Mesenteric fat pad (tissue), 1 donor: ENCODE data around the gene TCFL5. TPM values are rescaled to one million over a fixed set of nuclear protein-coding genes. Genes with fewer than 3 reads are reported as not detected.

Experiments used
- DNase-seq: peaks from one replicate; pipeline ENCODE4 v3.0.0-alpha.2; 2020; ENCODE audit warnings: low spot score
- total RNA-seq: library from RNA; stranded (reverse); fragmentation: NEBNext Ultra II Directional; extraction: Animal tissue kit (Norgen Biotek cat#: 25700); gene quantifications from one replicate; pipeline ENCODE4 v1.2.1, GENCODE V29; 2021
- donor health status: DM: yes; HTN: yes; CAD: no.

The TCFL5 gene
- total RNA-seq, 1 donor from 2014 or later, result 10.1 TPM

- no peak for DNase-seq
Measured at GRCh38 chr20:62813588-62813987, 48.0 kb downstream of the TCFL5 start.

- no peak for DNase-seq
Measured at GRCh38 chr20:62812907-62813200, 48.8 kb downstream of the TCFL5 start.

DNA sequence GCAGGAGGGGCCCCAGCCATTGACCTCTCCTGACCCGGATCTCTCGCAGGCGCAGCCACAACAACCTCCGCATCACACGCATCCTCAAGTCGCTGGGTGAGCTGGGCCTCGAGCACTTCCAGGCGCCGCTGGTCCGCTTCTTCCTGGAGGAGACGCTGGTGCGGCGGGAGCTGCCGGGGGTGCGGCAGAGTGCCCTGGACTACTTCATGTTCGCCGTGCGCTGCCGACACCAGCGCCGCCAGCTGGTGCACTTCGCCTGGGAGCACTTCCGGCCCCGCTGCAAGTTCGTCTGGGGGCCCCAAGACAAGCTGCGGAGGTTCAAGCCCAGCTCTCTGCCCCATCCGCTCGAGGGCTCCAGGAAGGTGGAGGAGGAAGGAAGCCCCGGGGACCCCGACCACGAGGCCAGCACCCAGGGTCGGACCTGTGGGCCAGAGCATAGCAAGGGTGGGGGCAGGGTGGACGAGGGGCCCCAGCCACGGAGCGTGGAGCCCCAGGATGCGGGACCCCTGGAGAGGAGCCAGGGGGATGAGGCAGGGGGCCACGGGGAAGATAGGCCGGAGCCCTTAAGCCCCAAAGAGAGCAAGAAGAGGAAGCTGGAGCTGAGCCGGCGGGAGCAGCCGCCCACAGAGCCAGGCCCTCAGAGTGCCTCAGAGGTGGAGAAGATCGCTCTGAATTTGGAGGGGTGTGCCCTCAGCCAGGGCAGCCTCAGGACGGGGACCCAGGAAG is 49.3 kb downstream of the TCFL5 start:
- DNase-seq, result no peak

GRCh38 chr20:62811720-62812119 is 49.9 kb downstream of the TCFL5 start:
- DNase-seq, result no peak

DNA sequence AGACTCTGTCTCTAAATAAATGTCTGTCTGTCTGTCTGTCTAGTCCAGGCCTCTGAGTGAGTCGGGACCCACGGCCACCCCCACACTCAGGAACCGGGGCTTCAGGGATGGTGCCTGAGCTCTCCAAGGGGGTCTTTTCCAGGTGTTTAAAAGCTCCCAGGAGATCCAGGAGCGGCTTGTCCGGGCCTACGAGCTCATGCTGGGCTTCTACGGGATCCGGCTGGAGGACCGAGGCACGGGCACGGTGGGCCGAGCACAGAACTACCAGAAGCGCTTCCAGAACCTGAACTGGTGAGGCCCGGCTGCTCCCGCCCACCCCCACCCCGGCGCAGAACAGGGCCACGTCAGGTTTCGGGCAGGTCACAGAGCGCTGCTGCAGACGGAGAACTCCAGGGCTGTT is 50.3 kb downstream of the TCFL5 start:
- DNase-seq, result no peak

DNA sequence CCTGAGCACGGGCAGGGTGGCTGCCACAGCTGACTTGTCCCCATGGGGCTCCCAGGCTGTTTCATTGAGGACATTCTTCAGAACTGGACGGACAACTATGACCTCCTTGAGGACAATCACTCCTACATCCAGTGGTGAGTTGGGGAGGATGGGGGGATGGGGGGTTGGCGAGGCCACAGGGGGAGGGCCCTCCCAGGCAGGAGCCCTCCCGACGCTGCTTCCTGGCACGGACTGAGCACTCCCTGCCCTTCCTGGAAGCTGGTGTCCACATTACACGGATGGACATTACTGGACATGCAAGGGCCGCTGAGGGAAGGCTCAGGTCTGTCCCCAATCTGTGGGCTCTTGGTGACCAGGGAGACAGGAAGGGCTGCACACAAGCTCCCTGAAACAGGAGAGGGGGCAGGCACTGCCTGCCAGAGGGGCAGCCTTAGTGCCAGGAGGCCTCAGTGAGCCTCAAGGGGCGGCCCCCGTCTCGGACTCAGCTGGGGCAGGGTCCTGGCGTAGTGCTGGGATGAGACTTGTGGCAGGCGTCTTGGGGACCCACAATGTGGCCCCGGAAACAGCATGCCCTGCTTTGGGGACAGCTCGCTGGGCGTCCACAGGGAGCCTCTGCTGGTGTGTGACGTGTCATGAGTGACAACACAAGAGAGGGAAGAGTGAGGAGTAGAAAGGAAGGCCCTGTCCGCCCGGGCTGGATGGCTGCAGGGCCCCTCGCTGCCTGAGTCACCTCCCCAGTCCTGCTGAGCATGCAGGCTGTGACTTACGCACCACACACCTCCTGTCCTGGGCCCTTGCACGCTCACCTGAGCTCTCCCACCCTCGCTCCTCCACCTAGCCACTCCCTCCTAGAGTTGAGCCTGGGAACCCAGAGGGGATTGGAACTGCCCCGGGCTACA is 51.8 kb downstream of the TCFL5 start:
- DNase-seq, result no peak

- no peak for DNase-seq
Measured at GRCh38 chr20:62808211-62808865, 53.3 kb downstream of the TCFL5 start.

- no peak for DNase-seq
Measured at GRCh38 chr20:62807444-62808210, 54.0 kb downstream of the TCFL5 start.

DNA sequence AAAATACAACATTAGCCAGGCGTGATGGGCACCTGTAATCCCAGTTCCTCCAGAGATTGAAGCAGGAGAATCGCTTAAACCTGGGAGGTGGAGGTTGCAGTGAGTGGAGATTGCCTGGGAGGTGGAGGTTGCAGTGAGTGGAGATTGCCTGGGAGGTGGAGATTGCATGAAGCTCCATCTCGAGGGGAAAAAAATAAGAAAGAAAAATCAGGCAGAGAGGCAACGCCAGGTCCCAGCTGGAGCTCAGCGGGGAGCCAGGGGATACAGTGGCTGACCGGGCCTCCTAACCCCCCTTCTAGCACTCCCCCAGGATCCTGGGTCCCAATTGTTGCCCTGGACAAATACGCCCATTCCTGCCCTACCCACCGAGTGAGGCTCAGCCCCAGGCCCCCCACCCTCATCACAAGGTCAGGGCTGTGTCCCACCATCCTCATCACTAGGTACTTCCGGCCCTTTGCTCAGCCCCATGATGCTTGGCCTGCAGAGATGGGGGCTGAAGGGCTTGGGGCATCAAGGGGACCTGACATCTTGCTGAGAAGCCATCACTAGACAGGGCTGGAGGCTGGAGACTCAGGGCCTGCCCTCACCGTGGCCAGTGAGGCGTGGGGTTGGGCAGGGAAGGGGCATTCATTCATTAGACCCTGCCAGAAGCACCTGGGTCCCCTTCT is 55.1 kb downstream of the TCFL5 start:
- DNase-seq, result no peak

- no peak for DNase-seq
Measured at GRCh38 chr20:62805711-62806382, 55.8 kb downstream of the TCFL5 start.

- no peak for DNase-seq
Measured at GRCh38 chr20:62805155-62805710, 56.4 kb downstream of the TCFL5 start.

GRCh38 chr20:62804627-62805154 is 56.9 kb downstream of the TCFL5 start, which contains the start of gene OGFR:
TSS of gene OGFR (plus strand) at chr20:62804835. CDS start at chr20:62804860, 25 bp downstream.
- no peak for DNase-seq

- no peak for DNase-seq
Measured at GRCh38 chr20:62804021-62804626, 57.5 kb downstream of the TCFL5 start.

- no peak for DNase-seq
Measured at GRCh38 chr20:62802026-62802712, 59.5 kb downstream of the TCFL5 start.

DNA sequence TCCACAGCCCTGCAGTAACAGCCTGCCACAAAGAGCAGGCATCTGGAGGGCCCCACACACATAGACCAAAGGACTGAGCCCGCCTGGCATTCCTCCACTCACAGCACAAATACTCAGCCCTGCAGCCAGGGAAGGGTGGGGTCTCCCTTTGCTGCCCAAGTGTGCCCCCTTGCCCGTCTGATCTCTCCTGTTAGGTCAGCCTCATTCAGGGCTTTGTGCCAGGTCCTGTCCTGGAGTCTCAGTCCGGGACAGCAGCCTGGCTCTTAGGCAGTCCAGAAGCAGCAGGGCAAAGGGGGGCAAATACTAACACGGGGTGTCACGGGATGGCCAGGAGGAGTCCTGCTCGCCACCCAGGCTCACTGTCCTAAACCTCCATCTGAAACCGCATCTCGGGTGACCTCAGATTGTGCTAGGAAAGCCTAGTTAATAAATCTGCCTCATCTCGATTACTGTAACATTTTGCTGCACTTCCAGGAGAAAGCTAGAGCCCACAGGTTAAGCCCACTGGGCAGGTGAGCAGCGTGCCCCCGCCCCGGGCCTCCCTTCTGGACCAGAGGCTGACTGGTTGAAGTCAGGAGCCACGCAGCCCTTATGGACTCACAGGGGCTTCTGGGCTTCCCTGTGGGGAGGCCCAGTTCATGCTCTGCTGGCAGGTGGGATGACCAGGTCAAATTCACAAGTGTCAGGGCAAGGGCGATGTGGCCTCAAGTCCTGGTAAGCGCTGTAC is 60.2 kb downstream of the TCFL5 start:
- no peak for DNase-seq

- DNase-seq, result no peak
Measured at GRCh38 chr20:62800314-62801259, 61.0 kb downstream of the TCFL5 start.

DNA sequence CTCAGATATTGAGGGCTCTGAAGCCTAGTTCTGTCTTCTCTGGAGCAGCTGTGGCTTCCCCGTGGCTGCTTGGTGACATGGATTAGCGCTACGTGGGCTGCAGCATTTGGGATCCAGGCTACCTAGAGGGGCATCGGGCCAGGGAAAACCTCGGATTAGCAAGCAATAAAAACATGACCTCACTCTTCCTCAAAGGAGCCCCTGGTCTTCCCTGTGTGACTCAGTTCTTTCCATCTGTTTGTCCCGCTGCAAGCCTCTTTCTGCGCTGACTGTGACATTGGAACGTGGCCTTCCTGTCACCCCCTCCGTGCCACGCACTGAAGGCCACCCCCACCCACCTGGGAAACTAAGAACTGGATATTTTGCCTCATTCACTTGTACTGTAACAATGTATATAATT is 61.7 kb downstream of the TCFL5 start:
- DNase-seq, result no peak
